Pons (tissue), 1 donor: ENCODE data around the gene TEX9.

ENCODE experiments used
- DNase-seq: peaks from one replicate; pipeline ENCODE4 v3.0.0-alpha.2; 2016; ENCODE audit warnings: low spot score

TEX9 gene

GRCh38 chr15:56454836-56455235, 89.6 kb downstream of the TEX9 start:
- no peak for DNase-seq

GRCh38 chr15:56456229-56456628, 91.0 kb downstream of the TEX9 start:
- DNase-seq = no peak

- DNase-seq = no peak
Observed at GRCh38 chr15:56459096-56459495, 93.9 kb downstream of the TEX9 start.

GRCh38 chr15:56460071-56460470, 94.8 kb downstream of the TEX9 start:
- no peak for DNase-seq

- no peak for DNase-seq
Observed at GRCh38 chr15:56460947-56461346, 95.7 kb downstream of the TEX9 start.

GRCh38 chr15:56464893-56465520, 99.8 kb downstream of the TEX9 start, which contains the start of gene MNS1:
Gene MNS1, minus strand, starts transcription at chr15:56465137. Its CDS starts 165 bp downstream, at chr15:56464972.
- peak; percentile 95 for DNase-seq

- no peak for DNase-seq
Observed at GRCh38 chr15:56467616-56468015, 102.4 kb downstream of the TEX9 start.

- peak; percentile 46 for DNase-seq
Observed at GRCh38 chr15:56468401-56468800, 103.2 kb downstream of the TEX9 start.

- peak; percentile 15 for DNase-seq
Observed at GRCh38 chr15:56469483-56469882, 104.3 kb downstream of the TEX9 start.

- no peak for DNase-seq
Observed at GRCh38 chr15:56471440-56472069, 106.3 kb downstream of the TEX9 start.

- DNase-seq = no peak
Observed at GRCh38 chr15:56472278-56472677, 107.1 kb downstream of the TEX9 start.

GRCh38 chr15:56473017-56473416, 107.8 kb downstream of the TEX9 start:
- DNase-seq = no peak

- DNase-seq = no peak
Observed at GRCh38 chr15:56475351-56475750, 110.1 kb downstream of the TEX9 start.
